HepG2 (cell line): ENCODE measurements around the gene STC2. TPM values are rescaled to one million over a fixed set of nuclear protein-coding genes. Genes with fewer than 3 reads are reported as not detected.

ENCODE experiments used
- ADNP ChIP-seq: sonication (generic); formaldehyde crosslinking; IDR thresholded peaks from 2 replicates; pipeline ENCODE4 v1.4.0; 2020; ENCODE audit warnings: missing genetic modification reagents
- ASH2L ChIP-seq: fragments of 300-600, 200-600 bp; sonication (generic); IDR thresholded peaks from 2 replicates; pipeline ENCODE4 v1.7.0; 2017; ENCODE audit warnings: low read depth, mild to moderate bottlenecking, moderate library complexity, mixed read lengths, low read length; ENCODE audit not compliant: insufficient read length
- ATF7-NPFF ChIP-seq: sonication (generic); formaldehyde crosslinking; IDR thresholded peaks from 2 replicates; pipeline ENCODE4 v1.8.1; 2023; ENCODE audit warnings: mild to moderate bottlenecking, low read depth, missing genetic modification reagents, moderate library complexity
- CCDC6 ChIP-seq: sonication (generic); formaldehyde crosslinking; IDR thresholded peaks from 2 replicates; pipeline ENCODE4 v1.8.1; 2022; ENCODE audit warnings: mild to moderate bottlenecking, missing genetic modification reagents, moderate library complexity
- HDAC2 ChIP-seq: sonication (generic); formaldehyde crosslinking; IDR thresholded peaks from 2 replicates; pipeline ENCODE4 v1.4.0; 2020; ENCODE audit warnings: missing genetic modification reagents
- PHF5A ChIP-seq: IDR thresholded peaks from one replicate; pipeline ENCODE4 v1.6.1; 2018; ENCODE audit warnings: low read depth, missing genetic modification reagents; ENCODE audit not compliant: unreplicated experiment
- TBX2 ChIP-seq: sonication (generic); formaldehyde crosslinking; IDR thresholded peaks from 2 replicates; pipeline ENCODE4 v1.5.0; 2020; ENCODE audit warnings: missing genetic modification reagents, mild to moderate bottlenecking, borderline replicate concordance
- YEATS2 ChIP-seq: sonication (generic); formaldehyde crosslinking; IDR thresholded peaks from 2 replicates; pipeline ENCODE4 v1.4.0; 2020; ENCODE audit warnings: missing genetic modification reagents, borderline replicate concordance
- ZBTB20 ChIP-seq: sonication (generic); formaldehyde crosslinking; IDR thresholded peaks from 2 replicates; pipeline ENCODE4 v1.8.1; 2023; ENCODE audit warnings: missing genetic modification reagents, low read depth, mild to moderate bottlenecking, borderline replicate concordance
- ZFP41 ChIP-seq: sonication (generic); formaldehyde crosslinking; IDR thresholded peaks from 2 replicates; pipeline ENCODE4 v1.4.0; 2020; ENCODE audit warnings: mild to moderate bottlenecking, missing genetic modification reagents, borderline replicate concordance
- ZNF205 ChIP-seq: IDR thresholded peaks from 2 replicates; pipeline ENCODE4 v1.6.1; 2018; ENCODE audit warnings: missing biosample characterization, missing genetic modification reagents
- ZNF326 ChIP-seq: sonication (generic); formaldehyde crosslinking; IDR thresholded peaks from 2 replicates; pipeline ENCODE4 v1.4.0; 2020; ENCODE audit warnings: missing genetic modification reagents, borderline replicate concordance
- ZNF530 ChIP-seq: sonication (generic); formaldehyde crosslinking; IDR thresholded peaks from 2 replicates; pipeline ENCODE4 v1.5.0; 2020; ENCODE audit warnings: low read depth, mild to moderate bottlenecking, missing genetic modification reagents
- ZNF563 ChIP-seq: sonication (generic); formaldehyde crosslinking; IDR thresholded peaks from 2 replicates; pipeline ENCODE4 v1.8.0; 2022; ENCODE audit warnings: mild to moderate bottlenecking, moderate library complexity, missing genetic modification reagents
- ZNF576 ChIP-seq: sonication (generic); formaldehyde crosslinking; IDR thresholded peaks from 2 replicates; pipeline ENCODE4 v1.4.0; 2020; ENCODE audit warnings: mild to moderate bottlenecking, missing genetic modification reagents
- ZNF614 ChIP-seq: IDR thresholded peaks from 2 replicates; pipeline ENCODE4 v1.6.1; 2018; ENCODE audit warnings: missing biosample characterization, missing genetic modification reagents, inconsistent platforms, borderline replicate concordance
- ZNF747 ChIP-seq: sonication (generic); formaldehyde crosslinking; IDR thresholded peaks from 2 replicates; pipeline ENCODE4 v1.8.1; 2023; ENCODE audit warnings: missing genetic modification reagents, mild to moderate bottlenecking, borderline replicate concordance
- ZUFSP ChIP-seq: sonication (generic); formaldehyde crosslinking; IDR thresholded peaks from 2 replicates; pipeline ENCODE4 v1.9.0; 2021; ENCODE audit warnings: missing genetic modification reagents, mild to moderate bottlenecking, borderline replicate concordance
- polyA plus RNA-seq, 8 experiments: library from polyadenylated mRNA; depleted of rRNA in 3 of 8; stranded (reverse) in 7 of 8; unstranded in 1 of 8; fragments of >200 nt; fragmentation: Illumina TruSeq in 4 of 8; extraction: Trizol in 4 of 8; gene quantifications; 2 replicates each; pipeline versions ENCODE4 v1.2.1 to v1.2.3, GENCODE V29; 2011 to 2016; ENCODE audit warnings: low read depth in 4 of 8, missing spikeins in 1 of 8, mixed read lengths in 1 of 8; ENCODE audit not compliant: insufficient read depth in 1 of 8
- total RNA-seq, 5 experiments: library from RNA; depleted of rRNA; stranded (reverse); fragments of >200 nt; fragmentation: Illumina TruSeq; extraction: Trizol; gene quantifications; 2 replicates each; pipeline ENCODE4 v1.2.3, GENCODE V29; 2016; ENCODE audit warnings: low read depth in 1 of 5
- TF ChIP-seq, protein P1 (sequence below): sonication (generic); formaldehyde crosslinking; IDR thresholded peaks from 2 replicates; pipeline ENCODE4 v1.8.0; 2022; ENCODE audit warnings: mild to moderate bottlenecking, missing genetic modification reagents, moderate library complexity
- TF ChIP-seq, protein P2 (sequence below): sonication (generic); formaldehyde crosslinking; conservative IDR thresholded peaks from 2 replicates; pipeline ENCODE4 v1.4.0; 2020; ENCODE audit warnings: mild to moderate bottlenecking, missing genetic modification reagents, moderate library complexity

STC2 gene
- total and polyA plus RNA-seq, 2 of the 13 experiments (the other 11 are each of a cell fraction or from before 2014, with no cell fraction given) = 27.1 to 69.2 TPM

DNA sequence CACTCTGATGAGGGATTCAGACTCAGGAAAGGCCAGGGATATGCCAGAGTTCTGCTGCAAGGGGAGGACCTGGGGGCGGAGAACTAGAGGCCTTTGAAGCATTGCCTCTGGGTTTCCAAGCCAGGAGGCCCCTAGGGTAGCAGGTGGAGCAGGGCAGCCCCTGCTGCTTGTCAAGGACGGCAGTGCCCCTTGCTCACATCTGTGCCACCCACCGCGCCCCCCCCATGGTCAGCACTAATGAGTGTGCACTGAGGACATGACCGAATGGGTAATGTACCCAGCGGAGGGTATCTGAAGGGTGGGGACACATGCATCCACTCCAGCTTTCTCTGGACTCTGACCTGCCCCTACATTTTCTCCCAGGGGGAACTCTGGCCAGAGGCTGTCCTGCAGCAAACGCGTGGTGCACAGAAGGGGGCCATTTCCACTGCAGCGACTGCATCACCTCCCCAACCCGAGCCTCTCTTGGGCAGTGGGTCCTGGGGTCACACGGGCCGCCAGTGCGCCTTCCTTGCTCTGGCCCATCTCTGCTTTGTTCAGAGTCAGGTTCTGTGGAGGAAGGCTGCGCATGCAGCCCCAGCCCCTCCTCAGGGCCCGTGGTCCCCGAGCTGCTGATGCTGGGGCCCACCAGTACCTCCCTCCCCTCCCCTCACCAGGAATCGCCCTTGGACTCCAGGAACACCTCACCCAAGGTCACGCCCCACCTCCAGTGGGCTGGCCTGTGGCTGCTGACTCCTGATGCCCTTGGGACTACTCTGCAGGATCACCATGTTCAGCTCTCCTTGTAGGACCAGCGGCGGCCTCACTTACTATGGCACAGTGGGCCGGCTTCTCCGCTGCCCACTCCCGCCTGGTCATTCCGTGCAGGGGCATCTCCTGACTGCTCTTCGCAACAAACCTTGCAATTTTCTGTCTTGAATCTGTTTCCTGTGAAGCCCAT is 31.2 kb downstream of the STC2 start (continued):
- TF ChIP-seq ZNF614 (CRISPR knock-in tag) = 0 out of 2 replicates have a peak, but pooled peaks have one; percentile 31
- peak; percentile 53; the same call in 1 of the 2 replicates for TF ChIP-seq TBX2 (CRISPR knock-in tag)
- no peak for TF ChIP-seq ZNF205
- TF ChIP-seq CCDC6 = no peak
- TF ChIP-seq ZUFSP (CRISPR knock-in tag) = no peak
- TF ChIP-seq ASH2L = peak; percentile 43
- TF ChIP-seq ZNF747 = peak; percentile 65; the same call in 1 of the 2 replicates
- TF ChIP-seq YEATS2 (CRISPR knock-in tag) = no peak
- TF ChIP-seq ZBTB20 (CRISPR knock-in tag) = no peak
- no peak for TF ChIP-seq ZNF563 (CRISPR knock-in tag)
- no peak for TF ChIP-seq ZFP41 (CRISPR knock-in tag)
- TF ChIP-seq ZNF576 (CRISPR knock-in tag) = no peak
- TF ChIP-seq PHF5A (CRISPR knock-in tag) = no peak
- TF ChIP-seq ZNF326 = no peak
- TF ChIP-seq, protein P1, sequence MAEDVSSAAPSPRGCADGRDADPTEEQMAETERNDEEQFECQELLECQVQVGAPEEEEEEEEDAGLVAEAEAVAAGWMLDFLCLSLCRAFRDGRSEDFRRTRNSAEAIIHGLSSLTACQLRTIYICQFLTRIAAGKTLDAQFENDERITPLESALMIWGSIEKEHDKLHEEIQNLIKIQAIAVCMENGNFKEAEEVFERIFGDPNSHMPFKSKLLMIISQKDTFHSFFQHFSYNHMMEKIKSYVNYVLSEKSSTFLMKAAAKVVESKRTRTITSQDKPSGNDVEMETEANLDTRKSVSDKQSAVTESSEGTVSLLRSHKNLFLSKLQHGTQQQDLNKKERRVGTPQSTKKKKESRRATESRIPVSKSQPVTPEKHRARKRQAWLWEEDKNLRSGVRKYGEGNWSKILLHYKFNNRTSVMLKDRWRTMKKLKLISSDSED = no peak
- TF ChIP-seq ZNF530 (CRISPR knock-in tag) = no peak
- peak; percentile 58; the same call in 1 of the 2 replicates for TF ChIP-seq ATF7-NPFF (CRISPR knock-in tag)
- TF ChIP-seq, protein P2, sequence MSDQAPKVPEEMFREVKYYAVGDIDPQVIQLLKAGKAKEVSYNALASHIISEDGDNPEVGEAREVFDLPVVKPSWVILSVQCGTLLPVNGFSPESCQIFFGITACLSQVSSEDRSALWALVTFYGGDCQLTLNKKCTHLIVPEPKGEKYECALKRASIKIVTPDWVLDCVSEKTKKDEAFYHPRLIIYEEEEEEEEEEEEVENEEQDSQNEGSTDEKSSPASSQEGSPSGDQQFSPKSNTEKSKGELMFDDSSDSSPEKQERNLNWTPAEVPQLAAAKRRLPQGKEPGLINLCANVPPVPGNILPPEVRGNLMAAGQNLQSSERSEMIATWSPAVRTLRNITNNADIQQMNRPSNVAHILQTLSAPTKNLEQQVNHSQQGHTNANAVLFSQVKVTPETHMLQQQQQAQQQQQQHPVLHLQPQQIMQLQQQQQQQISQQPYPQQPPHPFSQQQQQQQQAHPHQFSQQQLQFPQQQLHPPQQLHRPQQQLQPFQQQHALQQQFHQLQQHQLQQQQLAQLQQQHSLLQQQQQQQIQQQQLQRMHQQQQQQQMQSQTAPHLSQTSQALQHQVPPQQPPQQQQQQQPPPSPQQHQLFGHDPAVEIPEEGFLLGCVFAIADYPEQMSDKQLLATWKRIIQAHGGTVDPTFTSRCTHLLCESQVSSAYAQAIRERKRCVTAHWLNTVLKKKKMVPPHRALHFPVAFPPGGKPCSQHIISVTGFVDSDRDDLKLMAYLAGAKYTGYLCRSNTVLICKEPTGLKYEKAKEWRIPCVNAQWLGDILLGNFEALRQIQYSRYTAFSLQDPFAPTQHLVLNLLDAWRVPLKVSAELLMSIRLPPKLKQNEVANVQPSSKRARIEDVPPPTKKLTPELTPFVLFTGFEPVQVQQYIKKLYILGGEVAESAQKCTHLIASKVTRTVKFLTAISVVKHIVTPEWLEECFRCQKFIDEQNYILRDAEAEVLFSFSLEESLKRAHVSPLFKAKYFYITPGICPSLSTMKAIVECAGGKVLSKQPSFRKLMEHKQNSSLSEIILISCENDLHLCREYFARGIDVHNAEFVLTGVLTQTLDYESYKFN (CRISPR knock-in tag) = peak; percentile 78
- TF ChIP-seq ADNP (CRISPR knock-in tag) = no peak
- peak; percentile 34; the same call in 1 of the 2 replicates for TF ChIP-seq HDAC2 (CRISPR knock-in tag)
